ENCODE measurements around the gene PLD5.
"Not testable (repeated sequence)": the region's sequence is repeated elsewhere in the genome, so short reads cannot be mapped to it uniquely, and the experiment has no call there.

Gene PLD5

GRCh38 chr1:242210316-242210715 is 314.2 kb downstream of the PLD5 start:
- not testable (repeated sequence) for DNase-seq (ENCODE audit: low spot score)

GRCh38 chr1:242209063-242209462 is 315.4 kb downstream of the PLD5 start:
- DNase-seq (ENCODE audit: low spot score) = no peak

GRCh38 chr1:242208021-242208420 is 316.5 kb downstream of the PLD5 start:
- DNase-seq (ENCODE audit: low spot score) = no peak

DNA sequence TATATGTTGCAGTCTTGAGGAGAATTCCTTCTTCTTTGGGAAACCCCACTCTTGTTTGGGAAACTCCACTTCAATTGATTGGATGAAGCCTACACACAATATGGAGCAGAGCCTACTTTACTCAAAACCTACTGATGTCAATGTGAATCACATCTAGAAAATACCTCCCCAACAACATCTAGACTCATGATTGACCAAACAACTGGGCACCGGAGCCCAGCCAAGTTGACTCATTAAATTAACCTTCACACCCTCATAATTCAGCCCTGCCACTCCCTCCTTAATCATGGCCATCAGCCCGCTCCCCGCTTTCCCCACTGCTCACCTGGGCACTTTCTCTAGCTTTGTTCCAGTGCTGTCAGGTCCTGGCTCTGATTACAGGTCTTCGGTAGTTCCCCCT is 317.5 kb downstream of the PLD5 start:
- DNase-seq (ENCODE audit: low spot score) = no peak

DNA sequence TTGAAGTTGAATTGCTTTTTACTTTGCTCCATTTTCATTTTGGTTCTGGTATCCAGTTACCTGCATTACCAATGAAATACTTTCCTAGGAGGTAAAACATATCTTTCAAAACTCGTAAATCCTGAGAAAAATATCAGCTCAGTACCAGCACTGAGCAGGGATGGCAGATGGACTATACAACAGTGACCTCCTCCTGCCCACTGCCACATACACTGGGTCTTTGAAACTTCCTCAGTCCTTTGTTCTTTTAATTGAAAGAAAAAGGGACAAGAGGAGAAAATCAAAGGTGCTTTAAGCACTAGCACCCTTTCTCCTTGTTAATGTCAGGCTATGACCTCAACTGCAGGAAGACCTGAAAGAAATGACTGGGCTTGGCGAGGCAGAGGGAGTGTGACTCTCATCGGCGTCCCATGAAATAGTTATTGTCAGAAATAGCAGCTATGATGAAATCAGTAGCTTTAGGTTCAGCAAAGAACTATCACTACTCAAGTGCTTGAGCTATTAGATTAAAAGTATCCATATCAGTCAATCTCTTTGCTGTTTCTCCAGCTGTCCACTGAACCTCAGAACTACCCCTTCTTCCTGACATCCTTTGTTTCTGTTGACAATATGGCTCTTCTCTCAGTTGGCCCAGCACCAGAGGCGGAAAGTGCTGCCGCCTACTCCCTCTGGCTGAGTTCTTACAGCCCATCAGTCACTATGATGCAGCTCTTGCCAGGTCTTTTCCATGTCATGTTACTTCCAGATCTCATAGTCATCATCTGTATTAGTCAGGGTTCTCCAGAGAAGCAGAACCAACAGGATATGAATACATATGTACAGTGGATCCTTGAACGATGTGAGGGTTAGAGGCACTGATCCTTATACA is 318.6 kb downstream of the PLD5 start:
- no peak for DNase-seq (ENCODE audit: low spot score)

GRCh38 chr1:242203262-242203661 is 321.2 kb downstream of the PLD5 start:
- no peak for DNase-seq (ENCODE audit: low spot score)

GRCh38 chr1:242201090-242201489 is 323.4 kb downstream of the PLD5 start:
- no peak for DNase-seq (ENCODE audit: low spot score)

GRCh38 chr1:242199776-242200458 is 324.6 kb downstream of the PLD5 start:
- no peak for DNase-seq (ENCODE audit: low spot score)

DNA sequence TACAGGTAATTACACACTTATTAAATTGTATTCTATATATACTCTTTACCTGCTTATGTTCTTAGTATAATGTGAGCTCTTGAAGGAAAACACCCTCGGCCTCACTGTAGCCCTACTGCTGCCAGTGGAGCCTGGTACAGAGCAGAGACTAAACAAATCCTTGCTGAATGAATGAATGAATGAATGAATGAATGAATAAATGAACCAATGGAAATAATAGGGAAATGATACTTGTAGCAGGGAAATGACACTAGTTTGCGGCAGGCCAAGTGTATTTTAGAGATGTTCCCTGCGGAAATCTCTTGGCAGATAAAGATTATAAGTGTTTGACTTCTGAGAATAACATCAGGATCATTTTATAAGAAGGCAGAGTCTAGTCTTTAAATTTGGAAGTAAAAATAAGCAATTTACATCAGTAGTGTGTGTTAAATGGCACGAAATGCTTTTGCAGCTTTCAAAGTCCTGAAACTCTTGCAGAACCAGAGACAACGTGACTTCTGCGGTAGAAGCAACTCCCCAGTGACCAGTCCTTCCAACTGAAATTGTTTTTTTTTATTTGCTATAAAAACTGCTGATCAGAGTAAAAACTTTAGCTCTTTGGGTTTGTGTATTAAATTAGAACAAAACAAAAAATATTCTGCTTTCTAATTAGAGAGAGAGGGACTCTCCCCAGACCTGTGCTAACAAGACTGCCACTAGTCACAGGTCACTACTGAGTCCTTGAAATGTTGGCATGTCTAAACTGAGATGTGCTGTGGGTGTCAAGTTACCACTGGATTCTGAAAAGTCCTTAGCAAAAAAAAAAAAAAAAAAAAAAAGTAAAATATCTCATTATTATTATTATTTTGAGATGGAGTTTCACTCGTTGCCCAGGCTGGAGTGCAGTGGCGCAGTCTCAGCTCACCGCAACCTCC is 326.3 kb downstream of the PLD5 start:
- no peak for DNase-seq (ENCODE audit: low spot score)

DNA sequence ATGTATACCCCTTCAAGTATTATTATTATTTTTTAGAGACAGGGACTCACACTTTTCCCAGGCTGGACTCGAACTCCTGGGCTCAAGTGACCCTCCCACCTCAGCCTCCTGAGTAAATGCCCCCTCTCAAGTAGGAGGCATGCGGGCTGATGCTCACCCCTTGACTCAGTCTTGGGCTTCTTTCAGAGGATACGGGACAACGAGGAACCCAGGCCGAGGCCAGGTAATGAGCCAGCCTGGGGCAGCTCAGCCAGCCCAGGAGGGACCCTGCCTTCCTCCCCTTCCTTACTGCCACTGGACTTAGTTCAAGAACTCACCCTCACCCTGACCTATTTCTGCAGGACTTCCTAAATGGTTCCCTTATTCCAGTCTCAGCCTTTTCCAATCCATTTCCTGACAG is 327.6 kb downstream of the PLD5 start:
- no peak for DNase-seq (ENCODE audit: low spot score)

- no peak for DNase-seq (ENCODE audit: low spot score)
Measured at GRCh38 chr1:242196101-242196500, 328.4 kb downstream of the PLD5 start.

- no peak for DNase-seq (ENCODE audit: low spot score)
Measured at GRCh38 chr1:242189591-242189990, 334.9 kb downstream of the PLD5 start.

DNA sequence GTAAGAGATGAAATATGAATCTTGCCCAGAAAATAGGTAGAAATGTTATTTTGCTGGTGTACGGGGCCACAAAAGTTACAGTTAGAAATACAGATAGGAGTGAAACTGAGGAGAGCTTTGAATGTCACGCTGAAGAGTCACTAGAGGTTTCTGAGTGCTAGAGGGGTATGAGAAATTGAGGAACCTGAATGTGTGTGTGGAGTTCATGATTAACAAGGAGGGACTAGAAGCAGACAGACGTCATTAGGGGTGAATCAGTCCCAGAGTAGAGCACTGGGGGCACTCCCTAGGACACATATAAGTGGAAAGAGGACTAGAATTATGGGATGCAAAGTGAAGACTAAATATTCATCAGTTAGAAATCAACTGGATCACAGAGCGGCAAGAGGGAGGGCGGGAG is 336.7 kb downstream of the PLD5 start:
- DNase-seq (ENCODE audit: low spot score) = no peak

DNA sequence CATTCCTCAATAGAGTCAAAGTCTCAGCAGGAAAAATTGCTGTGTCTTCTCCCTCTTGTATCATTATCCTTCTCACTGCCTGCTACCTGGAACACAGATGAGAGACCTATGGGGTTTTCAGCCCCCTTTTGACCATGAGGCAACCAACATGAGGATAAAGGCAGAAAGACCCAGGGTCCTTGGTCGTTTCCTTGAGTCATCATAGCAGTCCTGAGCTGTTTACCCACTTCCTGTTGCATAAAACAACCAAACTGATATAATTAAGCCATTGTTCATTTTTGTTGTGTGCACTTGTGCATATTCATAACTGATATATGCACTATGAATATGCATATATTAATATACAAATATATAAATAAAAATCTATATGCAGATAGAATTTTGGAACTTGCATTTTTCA is 337.3 kb downstream of the PLD5 start:
- DNase-seq (ENCODE audit: low spot score) = no peak

GRCh38 chr1:242185731-242186130 is 338.8 kb downstream of the PLD5 start:
- DNase-seq (ENCODE audit: low spot score) = no peak

DNA sequence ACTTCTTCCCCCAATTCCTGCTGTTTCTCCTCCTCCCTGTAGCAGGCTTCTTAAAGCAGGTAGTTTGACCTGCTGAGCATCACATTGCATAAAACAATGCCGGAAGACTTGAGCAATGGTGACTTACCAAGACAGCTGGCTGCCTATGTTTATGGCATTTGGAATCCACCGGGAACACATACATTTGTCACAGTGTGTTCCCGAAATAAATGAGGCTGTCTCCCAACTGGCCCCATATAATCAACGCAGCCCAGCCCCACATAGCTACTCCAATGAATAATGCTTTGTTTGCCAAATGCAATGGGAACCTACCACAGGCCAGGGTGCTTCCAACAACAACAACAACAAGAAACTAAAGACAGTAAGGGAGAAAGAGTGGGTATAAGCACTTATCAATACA is 339.5 kb downstream of the PLD5 start:
- DNase-seq (ENCODE audit: low spot score) = no peak

GRCh38 chr1:242179767-242180166 is 344.7 kb downstream of the PLD5 start:
- DNase-seq (ENCODE audit: low spot score) = not testable (repeated sequence)

- no peak for DNase-seq (ENCODE audit: low spot score)
Measured at GRCh38 chr1:242178924-242179708, 345.4 kb downstream of the PLD5 start.

- DNase-seq (ENCODE audit: low spot score) = no peak
Measured at GRCh38 chr1:242178436-242178835, 346.1 kb downstream of the PLD5 start.

GRCh38 chr1:242162140-242162539 is 362.4 kb downstream of the PLD5 start:
- DNase-seq (ENCODE audit: low spot score) = no peak

DNA sequence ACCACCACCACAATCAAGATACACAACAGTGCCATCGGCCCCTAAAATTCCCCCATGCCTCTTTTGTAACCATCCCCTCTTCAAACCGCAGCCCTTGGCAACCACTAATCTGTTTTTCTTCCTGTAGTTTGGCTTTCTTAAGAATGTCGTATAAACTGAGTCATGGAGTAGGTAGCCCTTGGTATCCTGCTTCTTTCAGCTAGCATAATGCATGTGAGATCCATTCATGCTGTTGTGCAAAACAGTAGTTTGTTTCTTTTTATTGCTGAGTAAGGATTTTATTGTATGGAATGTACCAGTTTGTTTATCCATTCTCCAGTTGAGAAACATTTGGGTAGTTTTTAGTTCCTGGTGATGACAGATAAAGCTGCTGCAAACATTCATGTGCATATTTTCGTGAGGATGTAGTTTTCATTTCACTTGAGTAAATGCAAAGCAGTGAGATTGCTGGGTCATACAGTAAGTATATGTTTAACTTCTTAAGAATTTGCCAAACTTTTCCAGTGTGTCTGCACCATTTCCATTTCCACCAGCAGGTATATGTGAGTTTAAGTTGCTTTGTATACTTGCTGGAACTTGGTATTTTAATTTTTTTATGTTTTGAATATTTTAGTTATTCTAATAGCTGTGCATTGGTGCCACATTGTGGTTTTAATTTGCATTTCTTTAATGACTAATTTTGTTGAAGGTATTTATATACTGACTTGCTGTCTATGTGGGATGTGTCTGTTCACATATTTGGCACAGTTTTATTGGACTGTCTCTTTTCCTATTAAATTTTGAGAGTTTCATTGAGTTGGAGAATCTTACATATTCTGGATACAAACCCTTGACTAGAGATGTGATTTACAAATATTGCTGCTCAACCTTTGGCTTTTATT is 377.2 kb downstream of the PLD5 start:
- no peak for DNase-seq (ENCODE audit: low spot score)
